Measurements from ENCODE around the gene FATE1. TPM values are rescaled to one million over a fixed set of nuclear protein-coding genes. Genes with fewer than 3 reads are reported as not detected.

FATE1 gene
- total RNA-seq, 1 donor from 2014 or later, result not detected

- DNase-seq (ENCODE audit: low read depth), result peak; percentile 28
- no peak overlapping the region for H3K27ac ChIP-seq (ENCODE audit: low read depth, low read length)
- H3K36me3 Mint-ChIP-seq (ENCODE audit: low read depth, unreplicated experiment), result no peaks in the 10 kb centered on the region
- no peaks in the 10 kb centered on the region for H3K36me3 ChIP-seq (ENCODE audit: insufficient read depth, low read length)
- H3K27ac Mint-ChIP-seq (ENCODE audit: unreplicated experiment), result no peak overlapping the region
- TF ChIP-seq EZH2 (IDR thresholded peaks at IDR 0.05; ENCODE audit: insufficient read depth, low read length) (no peak), CTCF (IDR thresholded peaks at IDR 0.05; ENCODE audit: insufficient read depth, low read depth, low read length) (no peak)
- no peak overlapping the region for H3K9ac ChIP-seq (ENCODE audit: low read length)
- H3K9me3 ChIP-seq (ENCODE audit: insufficient read depth, low read depth, low read length), result no peaks in the 10 kb centered on the region
- no peak overlapping the region for H3K4me3 Mint-ChIP-seq (ENCODE audit: unreplicated experiment)
- H3K27me3 Mint-ChIP-seq (ENCODE audit: low read depth, unreplicated experiment), result peaks cover 2% of the 10 kb centered on the region
- H2AFZ ChIP-seq (ENCODE audit: low read depth, low read length), result no peak overlapping the region
- no peaks in the 10 kb centered on the region for H3K9me3 Mint-ChIP-seq (ENCODE audit: unreplicated experiment)
- peak; percentile 67 for FAIRE-seq
- no peaks in the 10 kb centered on the region for H3K79me2 ChIP-seq (ENCODE audit: insufficient read depth, low read length)
- H4K20me1 ChIP-seq (ENCODE audit: insufficient read depth, low read length), result no peaks in the 10 kb centered on the region
- H3K4me1 ChIP-seq (ENCODE audit: insufficient read depth, low read length), result no peaks in the 10 kb centered on the region
- no peak overlapping the region for H3K4me2 ChIP-seq (ENCODE audit: low read length)
- peaks cover 21% of the 10 kb centered on the region for H3K4me1 Mint-ChIP-seq (ENCODE audit: low read depth, unreplicated experiment)
- no peak overlapping the region for H3K4me3 ChIP-seq (ENCODE audit: insufficient read depth, low read depth, low read length)
- no peaks in the 10 kb centered on the region for H3K27me3 ChIP-seq (ENCODE audit: insufficient read depth, low read length)
Measured at GRCh38 chrX:151702026-151702714, 13.7 kb upstream of the FATE1 start.

GRCh38 chrX:151702741-151703340 lies 13.0 kb upstream of the FATE1 start:
- Histone ChIP-seq H3K36me3 (ENCODE audit: insufficient read depth, low read length) (no peaks in the 10 kb centered on the region), H4K20me1 (ENCODE audit: insufficient read depth, low read length) (no peaks in the 10 kb centered on the region), H3K27ac (ENCODE audit: low read depth, low read length) (no peak overlapping the region), H3K4me2 (ENCODE audit: low read length) (no peak overlapping the region), H3K79me2 (ENCODE audit: insufficient read depth, low read length) (no peaks in the 10 kb centered on the region), H3K27me3 (ENCODE audit: insufficient read depth, low read length) (no peaks in the 10 kb centered on the region), H3K4me1 (ENCODE audit: insufficient read depth, low read length) (no peaks in the 10 kb centered on the region), H2AFZ (ENCODE audit: low read depth, low read length) (no peak overlapping the region), H3K9ac (ENCODE audit: low read length) (no peak overlapping the region), H3K4me3 (ENCODE audit: insufficient read depth, low read depth, low read length) (no peak overlapping the region), H3K9me3 (ENCODE audit: insufficient read depth, low read depth, low read length) (no peaks in the 10 kb centered on the region)
- Mint-ChIP-seq H3K27me3 (ENCODE audit: low read depth, unreplicated experiment) (peaks cover 5% of the 10 kb centered on the region), H3K27ac (ENCODE audit: unreplicated experiment) (no peak overlapping the region), H3K9me3 (ENCODE audit: unreplicated experiment) (no peaks in the 10 kb centered on the region), H3K36me3 (ENCODE audit: low read depth, unreplicated experiment) (no peaks in the 10 kb centered on the region), H3K4me3 (ENCODE audit: unreplicated experiment) (no peak overlapping the region), H3K4me1 (ENCODE audit: low read depth, unreplicated experiment) (peaks cover 15% of the 10 kb centered on the region)
- TF ChIP-seq CTCF (IDR thresholded peaks at IDR 0.05; ENCODE audit: insufficient read depth, low read depth, low read length) (no peak), EZH2 (IDR thresholded peaks at IDR 0.05; ENCODE audit: insufficient read depth, low read length) (no peak)
- DNase-seq (ENCODE audit: low read depth) (no peak), FAIRE-seq (no peak)

- no peaks in the 10 kb centered on the region for H4K20me1 ChIP-seq (ENCODE audit: insufficient read depth, low read length)
- no peaks in the 10 kb centered on the region for H3K9me3 Mint-ChIP-seq (ENCODE audit: unreplicated experiment)
- H3K27me3 Mint-ChIP-seq (ENCODE audit: low read depth, unreplicated experiment), result peaks cover 5% of the 10 kb centered on the region
- no peak for TF ChIP-seq CTCF (IDR thresholded peaks at IDR 0.05; ENCODE audit: insufficient read depth, low read depth, low read length)
- no peak for TF ChIP-seq EZH2 (IDR thresholded peaks at IDR 0.05; ENCODE audit: insufficient read depth, low read length)
- FAIRE-seq (no peak), DNase-seq (ENCODE audit: low read depth) (peak; percentile 21)
- H3K9me3 ChIP-seq (ENCODE audit: insufficient read depth, low read depth, low read length), result no peaks in the 10 kb centered on the region
- H3K4me3 ChIP-seq (ENCODE audit: insufficient read depth, low read depth, low read length), result no peak overlapping the region
- no peak overlapping the region for H3K27ac Mint-ChIP-seq (ENCODE audit: unreplicated experiment)
- no peak overlapping the region for H3K4me3 Mint-ChIP-seq (ENCODE audit: unreplicated experiment)
- H3K79me2 ChIP-seq (ENCODE audit: insufficient read depth, low read length), result no peaks in the 10 kb centered on the region
- no peaks in the 10 kb centered on the region for H3K36me3 Mint-ChIP-seq (ENCODE audit: low read depth, unreplicated experiment)
- peaks cover 15% of the 10 kb centered on the region for H3K4me1 Mint-ChIP-seq (ENCODE audit: low read depth, unreplicated experiment)
- no peak overlapping the region for H3K4me2 ChIP-seq (ENCODE audit: low read length)
- H3K9ac ChIP-seq (ENCODE audit: low read length), result no peak overlapping the region
- no peaks in the 10 kb centered on the region for H3K4me1 ChIP-seq (ENCODE audit: insufficient read depth, low read length)
- H2AFZ ChIP-seq (ENCODE audit: low read depth, low read length), result no peak overlapping the region
- no peak overlapping the region for H3K27ac ChIP-seq (ENCODE audit: low read depth, low read length)
- no peaks in the 10 kb centered on the region for H3K36me3 ChIP-seq (ENCODE audit: insufficient read depth, low read length)
- H3K27me3 ChIP-seq (ENCODE audit: insufficient read depth, low read length), result no peaks in the 10 kb centered on the region
Measured at GRCh38 chrX:151703487-151703886, 12.3 kb upstream of the FATE1 start.
